ENCODE results near the gene LAMA5. TPM values are rescaled to one million over a fixed set of nuclear protein-coding genes. Genes with fewer than 3 reads are reported as not detected.

Gene LAMA5
- total RNA-seq, 3 donors from 2014 or later, result 16.6 to 114 (median 53.3) TPM

- no peaks in the 10 kb centered on the region for H3K36me3 ChIP-seq
- no peaks in the 10 kb centered on the region for H3K9me3 ChIP-seq
- TF ChIP-seq POLR2A (IDR thresholded peaks at IDR 0.05) (no peak), POLR2AphosphoS5 (IDR thresholded peaks at IDR 0.05) (no peak), CTCF (IDR thresholded peaks at IDR 0.05) (no peak)
- no peaks in the 10 kb centered on the region for H3K27me3 ChIP-seq
- H3K4me3 ChIP-seq, result peak overlapping the region in 2 of 3 donors; percentile 83 to 86
- peaks cover 35 to 43% of the 10 kb centered on the region in 2 donors for H3K4me1 ChIP-seq
- DNase-seq (ENCODE audit: low spot score in 2 of 2), result no peak
- H3K27ac ChIP-seq, result peak overlapping the region; percentile 55 to 91
- intact Hi-C loops (cut with DNase I; ENCODE audit: low total_unique reads), result no loop called here
Observed at GRCh38 chr20:62368976-62369814, 2.1 kb upstream of the LAMA5 start.

GRCh38 chr20:62368392-62368975 lies 1.4 kb upstream of the LAMA5 start:
- Histone ChIP-seq H3K4me1 (peaks cover 35 to 43% of the 10 kb centered on the region in 2 donors), H3K27me3 (no peaks in the 10 kb centered on the region), H3K27ac (peak overlapping the region; percentile 80 to 91), H3K9me3 (no peaks in the 10 kb centered on the region), H3K36me3 (no peaks in the 10 kb centered on the region), H3K4me3 (peak overlapping the region in 2 of 3 donors; percentile 83 to 86)
- intact Hi-C loops (cut with DNase I; ENCODE audit: low total_unique reads), result no loop called here
- no peak for DNase-seq (ENCODE audit: low spot score in 2 of 2)
- TF ChIP-seq POLR2A (IDR thresholded peaks at IDR 0.05), result no peak
- no peak for TF ChIP-seq CTCF (IDR thresholded peaks at IDR 0.05)
- TF ChIP-seq POLR2AphosphoS5 (IDR thresholded peaks at IDR 0.05), result no peak

- H3K27ac ChIP-seq, result peak overlapping the region; percentile 80 to 91
Observed at GRCh38 chr20:62367633-62368391, 700 bp upstream of the LAMA5 start.

GRCh38 chr20:62366370-62367135 lies 559 bp downstream of the LAMA5 start:
- Histone ChIP-seq H3K9me3 (no peaks in the 10 kb centered on the region), H3K4me1 (peaks cover 38 to 56% of the 10 kb centered on the region in 2 donors), H3K27ac (peak overlapping the region; percentile 80 to 91), H3K27me3 (no peaks in the 10 kb centered on the region), H3K4me3 (peak overlapping the region; percentile 67 to 86 (median 83)), H3K36me3 (no peaks in the 10 kb centered on the region)
- DNase-seq (ENCODE audit: low spot score in 2 of 2), result no peak
- intact Hi-C loops (cut with DNase I; ENCODE audit: low total_unique reads), result no loop called here
- TF ChIP-seq POLR2AphosphoS5 (IDR thresholded peaks at IDR 0.05), result no peak
- TF ChIP-seq CTCF (IDR thresholded peaks at IDR 0.05), result no peak
- no peak for TF ChIP-seq POLR2A (IDR thresholded peaks at IDR 0.05)

More at GRCh38 chr20:62367633-62368391, 700 bp upstream of the LAMA5 start:
- Histone ChIP-seq H3K36me3 (no peaks in the 10 kb centered on the region), H3K27me3 (no peaks in the 10 kb centered on the region), H3K4me3 (peak overlapping the region; percentile 67 to 86 (median 83)), H3K9me3 (no peaks in the 10 kb centered on the region), H3K4me1 (peaks cover 35 to 46% of the 10 kb centered on the region in 2 donors)
- intact Hi-C loops (cut with DNase I; ENCODE audit: low total_unique reads), result no loop called here
- no peak for DNase-seq (ENCODE audit: low spot score in 2 of 2)
- TF ChIP-seq POLR2A (IDR thresholded peaks at IDR 0.05) (no peak), POLR2AphosphoS5 (IDR thresholded peaks at IDR 0.05) (no peak), CTCF (IDR thresholded peaks at IDR 0.05) (no peak)

All from breast epithelium (tissue), 4 donors.